ENCODE data around the gene PKP4. TPM values are rescaled to one million over a fixed set of nuclear protein-coding genes. Genes with fewer than 3 reads are reported as not detected.

The PKP4 gene
- total and polyA plus RNA-seq, 4 donors, result 21.5 to 96.4 (median 32.8) TPM

GRCh38 chr2:158726911-158727592 is 270.3 kb downstream of the PKP4 start:
- no peak overlapping the region for H3K9ac ChIP-seq (ENCODE audit: insufficient read depth in 1 of 2, low read length in 2 of 2)
- ATAC-seq (ENCODE audit: insufficient read depth, low FRiP score), result no peak
- no peaks in the 10 kb centered on the region for H3K27me3 ChIP-seq (ENCODE audit: control insufficient read depth in 3 of 3, insufficient read depth in 3 of 3, low read length in 2 of 3)
- no peaks in the 10 kb centered on the region for H3K36me3 ChIP-seq (ENCODE audit: control insufficient read depth in 4 of 4, insufficient read depth in 4 of 4, low read length in 4 of 4)
- H3K9me3 ChIP-seq (ENCODE audit: control insufficient read depth in 4 of 4, insufficient read depth in 3 of 4, low read length in 3 of 4), result no peaks in the 10 kb centered on the region
- no peak for TF ChIP-seq CTCF (IDR thresholded peaks at IDR 0.05; ENCODE audit: control extremely low read depth, extremely low read depth)
- no peak overlapping the region for H3K27ac ChIP-seq (ENCODE audit: low read depth in 1 of 2, low read length in 1 of 2)
- H3K4me3 ChIP-seq, result no peak overlapping the region
- WGBS, 2 donors, result 76 to 80% methylated on average over 8 of the region's 8 CpGs
- peaks cover 0 to 28% (median 22%) of the 10 kb centered on the region in 5 donors for H3K4me1 ChIP-seq (ENCODE audit: control insufficient read depth in 5 of 5, insufficient read depth in 5 of 5, low read length in 5 of 5)
- no peak for DNase-seq

GRCh38 chr2:158728422-158728821 is 271.7 kb downstream of the PKP4 start:
- no peak overlapping the region for H3K27ac ChIP-seq (ENCODE audit: low read depth in 1 of 2, low read length in 1 of 2)
- WGBS, 2 donors, result 86 to 87% methylated on average over 7 of the region's 7 CpGs
- H3K4me1 ChIP-seq (ENCODE audit: control insufficient read depth in 5 of 5, insufficient read depth in 5 of 5, low read length in 5 of 5), result peaks cover 0 to 27% (median 15%) of the 10 kb centered on the region in 5 donors
- no peak overlapping the region for H3K4me3 ChIP-seq
- no peaks in the 10 kb centered on the region for H3K36me3 ChIP-seq (ENCODE audit: control insufficient read depth in 4 of 4, insufficient read depth in 4 of 4, low read length in 4 of 4)
- no peaks in the 10 kb centered on the region for H3K27me3 ChIP-seq (ENCODE audit: control insufficient read depth in 3 of 3, insufficient read depth in 3 of 3, low read length in 2 of 3)
- H3K9ac ChIP-seq (ENCODE audit: insufficient read depth in 1 of 2, low read length in 2 of 2), result no peak overlapping the region
- TF ChIP-seq CTCF (IDR thresholded peaks at IDR 0.05; ENCODE audit: control extremely low read depth, extremely low read depth), result no peak
- no peaks in the 10 kb centered on the region for H3K9me3 ChIP-seq (ENCODE audit: control insufficient read depth in 4 of 4, insufficient read depth in 3 of 4, low read length in 3 of 4)
- DNase-seq (no peak), ATAC-seq (ENCODE audit: insufficient read depth, low FRiP score) (no peak)

- no peaks in the 10 kb centered on the region for H3K9me3 ChIP-seq (ENCODE audit: control insufficient read depth in 4 of 4, insufficient read depth in 3 of 4, low read length in 3 of 4)
- H3K36me3 ChIP-seq (ENCODE audit: control insufficient read depth in 4 of 4, insufficient read depth in 4 of 4, low read length in 4 of 4), result no peaks in the 10 kb centered on the region
- no peak for TF ChIP-seq CTCF (IDR thresholded peaks at IDR 0.05; ENCODE audit: control extremely low read depth, extremely low read depth)
- 95 to 100% methylated on average over 5 of the region's 5 CpGs for WGBS, 2 donors
- no peak for DNase-seq
- H3K27ac ChIP-seq (ENCODE audit: low read depth in 1 of 2, low read length in 1 of 2), result no peak overlapping the region
- no peak overlapping the region for H3K4me3 ChIP-seq
- no peaks in the 10 kb centered on the region for H3K27me3 ChIP-seq (ENCODE audit: control insufficient read depth in 3 of 3, insufficient read depth in 3 of 3, low read length in 2 of 3)
- peaks cover 0 to 21% (median 6%) of the 10 kb centered on the region in 5 donors for H3K4me1 ChIP-seq (ENCODE audit: control insufficient read depth in 5 of 5, insufficient read depth in 5 of 5, low read length in 5 of 5)
- no peak overlapping the region for H3K9ac ChIP-seq (ENCODE audit: insufficient read depth in 1 of 2, low read length in 2 of 2)
- ATAC-seq (ENCODE audit: insufficient read depth, low FRiP score), result no peak
Measured at GRCh38 chr2:158729451-158729850, 272.7 kb downstream of the PKP4 start.
